Fibroblast of skin of left biceps (primary cell): ENCODE results near the gene RNASE1.
"Not testable (repeated sequence)": the region's sequence is repeated elsewhere in the genome, so short reads cannot be mapped to it uniquely, and the experiment has no call there.

ENCODE experiments used
- DNase-seq, 2 experiments: peaks; one replicate each; pipeline ENCODE4 v3.0.0-alpha.2; 2013; ENCODE audit warnings: low read depth in 2 of 2

RNASE1 gene

DNA sequence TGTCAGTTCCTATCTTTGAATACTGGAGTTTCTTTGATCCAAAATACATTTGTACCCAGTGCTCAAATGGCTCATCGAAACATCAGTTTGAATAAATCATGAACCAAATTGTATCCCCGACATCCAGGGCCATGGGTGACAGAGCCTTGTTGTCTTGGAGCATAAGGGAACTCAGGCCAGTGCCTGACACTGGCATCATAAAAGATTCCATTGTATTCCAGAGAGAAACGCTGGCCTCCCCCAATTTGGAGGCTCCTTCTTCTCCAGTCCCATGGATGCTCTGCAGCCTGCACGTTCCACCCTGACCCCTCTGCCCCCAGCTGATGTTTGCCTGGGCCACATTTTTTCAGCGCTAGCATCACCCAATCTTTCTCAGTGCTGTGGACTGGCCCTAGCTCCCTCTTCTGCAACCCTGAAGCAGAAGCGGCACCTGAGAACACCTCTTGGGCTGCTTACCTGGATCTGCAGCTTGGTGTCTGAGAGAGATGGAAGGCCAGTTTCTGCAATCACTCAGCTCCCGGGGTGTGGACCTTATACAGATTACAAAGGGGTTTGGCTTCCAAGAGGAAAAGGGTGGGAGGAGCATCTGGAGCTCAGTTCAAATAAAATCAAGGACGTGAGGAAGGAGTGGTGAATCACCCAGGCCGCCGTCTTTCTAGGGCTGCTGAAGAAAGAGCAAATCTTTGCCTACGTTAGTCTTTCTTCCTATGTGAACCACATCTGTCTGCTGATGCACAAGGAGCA, at the start of gene RNASE1:
Gene RNASE1, minus strand, starts transcription at position 504 of the 744 bp plus-strand sequence. CDS start 776 bp downstream, outside the sequence.
- no peak for DNase-seq

DNA sequence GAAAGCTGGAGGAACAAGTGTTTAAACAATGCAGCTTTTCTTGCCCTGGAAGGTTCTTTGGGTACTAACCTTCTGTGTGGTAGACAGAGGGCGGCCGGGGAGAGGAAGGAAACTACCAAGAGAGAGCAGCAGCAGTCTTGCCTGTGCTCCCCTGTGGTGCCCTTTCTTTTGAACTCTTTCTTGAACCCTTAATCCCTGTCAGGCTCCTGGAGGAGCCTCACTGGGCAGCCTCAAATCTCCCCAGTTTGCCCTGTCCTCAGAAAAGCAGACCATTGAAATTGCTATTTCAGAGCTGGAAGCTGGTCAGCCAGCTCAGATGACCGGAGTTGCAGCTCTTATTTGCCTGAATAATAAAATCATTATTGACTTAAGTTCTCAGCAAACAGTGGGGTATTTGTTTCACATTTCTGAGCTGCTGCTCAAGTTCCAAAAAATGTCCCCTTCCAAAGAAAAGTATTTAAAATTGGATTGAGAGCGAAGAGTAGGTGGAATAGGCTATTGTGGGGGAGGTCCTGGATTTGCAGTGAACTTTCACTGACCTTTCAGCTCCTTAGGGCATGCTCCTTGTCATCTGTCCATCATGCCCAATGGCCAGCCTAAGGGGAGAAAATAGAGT, 46.4 kb upstream of the RNASE1 start:
- DNase-seq: no peak

DNA sequence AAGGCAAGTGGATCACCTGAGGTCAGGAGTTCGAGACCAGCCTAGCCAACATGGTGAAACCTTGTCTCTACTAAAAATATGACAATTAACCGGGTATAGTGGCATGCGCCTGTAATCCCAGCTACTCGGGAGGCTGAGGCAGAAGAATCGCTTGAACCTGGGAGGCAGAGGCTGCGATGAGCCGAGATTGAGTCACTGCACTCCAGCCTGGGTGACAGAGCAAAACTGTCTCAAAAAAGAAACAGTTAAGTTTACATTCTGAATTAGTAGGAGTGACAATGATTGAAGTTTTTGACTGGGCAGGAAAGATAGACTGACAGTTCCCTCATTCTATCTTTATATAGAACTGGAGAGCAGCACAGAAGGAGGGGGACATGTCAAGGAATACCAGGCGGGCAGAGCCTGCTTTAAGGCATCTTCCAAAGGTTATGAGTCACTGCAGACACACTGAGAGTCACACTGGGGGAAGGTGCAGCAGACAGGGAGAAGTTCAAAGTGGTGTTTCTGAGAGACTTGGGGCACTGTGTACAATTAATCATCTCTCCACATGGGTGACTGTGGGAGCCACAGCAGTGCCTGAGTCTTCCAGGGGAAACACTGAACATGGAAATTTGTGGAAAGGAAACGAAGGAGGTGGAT, 45.8 kb upstream of the RNASE1 start:
- DNase-seq: no peak

DNA sequence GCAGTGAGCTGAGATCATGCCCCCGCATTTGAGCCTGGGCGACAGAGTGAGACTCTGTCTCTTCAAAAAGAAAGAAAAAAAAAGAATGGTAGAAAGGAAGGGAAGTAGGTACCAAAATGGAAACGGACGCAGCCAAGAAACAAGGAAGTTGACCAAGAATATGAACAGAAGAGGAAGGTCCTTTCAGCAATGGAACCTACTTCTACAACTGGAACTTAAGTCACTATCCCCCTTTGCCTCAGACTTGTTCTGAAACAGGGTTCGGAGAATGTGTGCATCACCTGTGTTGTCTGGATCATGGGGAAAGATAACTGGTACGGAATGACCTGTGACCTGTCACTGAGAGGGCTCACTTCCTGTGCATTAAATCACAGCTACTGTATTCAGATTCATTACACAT, 43.9 kb upstream of the RNASE1 start:
- DNase-seq: no peak

DNA sequence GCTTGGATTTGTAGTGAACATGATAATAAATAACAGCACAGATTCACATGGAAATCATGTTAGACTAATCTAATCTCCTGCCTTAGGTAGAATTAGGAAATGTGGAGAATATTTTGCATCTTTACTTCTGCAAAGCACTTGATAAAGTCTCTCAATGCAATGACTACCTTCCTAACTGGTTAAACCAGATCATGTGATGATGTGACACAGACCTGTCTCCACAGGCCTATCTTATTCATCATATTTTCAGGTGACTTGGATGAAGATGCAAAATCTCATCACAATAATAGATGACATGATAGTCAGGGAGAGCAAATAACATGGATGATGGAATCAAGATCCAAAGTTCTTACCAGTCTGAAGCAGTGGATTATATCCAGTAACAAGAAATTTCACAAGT, 38.5 kb upstream of the RNASE1 start:
- DNase-seq: no peak

DNA sequence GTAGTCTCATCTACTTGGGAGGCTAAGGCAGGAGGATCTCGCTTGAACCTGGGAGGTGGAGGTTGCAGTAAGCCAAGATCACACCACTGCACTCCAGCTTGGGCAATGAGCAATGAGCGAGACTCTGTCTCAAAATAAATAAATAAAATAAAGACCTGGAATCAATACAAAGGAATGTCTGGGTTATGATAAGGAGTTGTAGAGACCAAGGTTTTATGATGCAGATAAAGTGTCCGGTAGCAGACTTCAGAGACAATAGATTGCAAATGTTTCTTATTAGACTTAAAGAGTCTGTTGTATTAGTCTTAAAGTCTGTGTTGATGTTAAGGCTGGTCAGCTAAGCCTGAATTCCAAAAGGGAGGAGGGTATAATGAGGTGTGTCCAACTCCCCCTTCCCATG, 35.2 kb upstream of the RNASE1 start:
- no peak for DNase-seq

GRCh38 chr14:20836668-20837338, 34.2 kb upstream of the RNASE1 start:
- no peak for DNase-seq

DNA sequence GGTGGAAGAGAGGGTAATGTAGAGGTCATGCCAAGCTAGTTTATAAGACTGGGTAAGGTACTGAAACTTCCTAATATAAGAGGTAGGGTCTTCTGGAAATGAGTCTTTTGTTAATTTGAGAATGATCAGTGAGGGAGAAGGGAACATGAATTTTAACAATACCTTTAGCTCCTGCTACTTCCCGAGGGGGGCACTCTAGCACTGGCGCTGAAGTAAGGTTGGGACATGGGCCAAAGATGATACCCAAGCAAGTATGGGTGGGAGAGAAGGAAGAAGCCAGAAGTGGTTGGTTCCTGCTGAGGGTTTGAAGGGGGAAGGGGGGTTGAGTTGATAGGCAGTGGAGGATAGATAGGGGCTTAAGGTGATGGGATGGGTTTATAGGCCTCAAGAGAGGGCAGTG, 32.3 kb upstream of the RNASE1 start:
- DNase-seq: no peak

- no peak for DNase-seq
These were observed 28.2 kb upstream of the RNASE1 start for GRCh38 chr14:20830831-20831230.

DNA sequence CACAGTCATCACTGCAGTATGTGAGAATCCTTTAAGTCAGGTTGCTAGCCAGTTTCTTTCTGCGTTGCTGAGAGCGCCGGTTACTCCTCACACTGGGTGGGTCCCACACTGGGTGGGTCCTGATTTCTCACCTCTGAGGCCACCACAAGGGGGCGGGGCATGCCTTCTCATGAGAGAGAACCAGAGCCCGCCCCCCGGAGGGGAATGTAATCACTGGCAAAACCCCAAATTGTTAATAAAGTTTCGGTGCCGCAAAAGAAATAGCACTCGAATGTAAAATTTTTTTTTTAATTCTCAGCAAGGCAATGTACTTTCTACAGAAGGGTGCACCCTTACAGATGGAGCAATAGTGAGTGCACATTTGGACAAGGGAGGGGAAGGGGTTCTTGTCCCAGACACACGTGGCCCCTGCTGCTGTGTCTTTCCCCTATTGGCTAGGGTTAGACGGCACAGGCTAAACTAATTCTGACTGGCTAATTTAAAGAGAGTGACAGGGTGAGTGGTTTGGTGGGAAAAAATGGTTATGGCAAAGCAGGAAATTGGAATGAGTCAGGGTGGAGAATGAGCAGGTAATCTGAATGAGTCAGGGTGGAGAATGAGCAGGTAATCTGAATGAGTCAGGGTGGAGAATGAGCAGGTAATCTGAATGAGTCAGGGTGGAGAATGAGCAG, 25.5 kb upstream of the RNASE1 start:
- not testable (repeated sequence) for DNase-seq

GRCh38 chr14:20827326-20827725, 24.7 kb upstream of the RNASE1 start:
- no peak for DNase-seq

DNA sequence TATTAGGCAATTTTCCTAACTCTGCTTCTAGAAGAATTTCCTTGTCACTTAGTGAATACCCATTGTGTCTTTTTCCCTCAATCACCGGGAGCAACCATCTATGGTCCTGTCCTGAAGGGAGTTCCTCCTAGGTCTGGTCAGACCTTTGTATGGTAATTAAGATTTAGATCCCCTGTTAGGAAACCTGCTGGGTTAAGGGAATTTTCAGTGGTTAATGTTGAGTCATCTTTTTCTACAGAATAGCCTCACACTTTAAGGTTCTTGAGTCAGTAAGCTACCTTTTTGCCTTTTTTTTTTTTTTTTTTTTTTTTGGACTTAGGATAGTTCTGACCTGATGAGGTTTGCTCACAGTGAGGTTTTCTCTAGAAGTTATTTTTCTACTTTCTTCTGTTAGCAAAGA, 24.0 kb upstream of the RNASE1 start:
- DNase-seq: not testable (repeated sequence)

DNA sequence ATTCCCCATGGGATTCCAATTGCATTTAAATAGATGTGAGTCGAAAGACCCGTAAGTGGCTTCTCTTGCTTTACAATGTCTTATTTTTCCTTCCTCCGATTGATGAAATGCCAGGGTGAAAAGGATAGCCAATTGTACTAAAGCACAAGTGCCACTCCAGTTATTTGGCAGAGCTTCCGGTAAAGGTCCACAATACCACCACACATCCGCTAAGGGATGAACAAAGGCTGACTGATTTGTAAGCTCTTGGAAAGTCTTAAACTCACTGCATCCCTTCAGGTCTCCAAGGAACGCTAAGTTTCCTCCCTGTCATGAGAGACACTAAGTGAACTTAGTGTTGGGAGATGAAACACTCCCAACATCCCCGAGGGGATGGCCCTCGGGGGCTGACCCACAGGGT, 21.2 kb upstream of the RNASE1 start:
- no peak for DNase-seq

GRCh38 chr14:20821521-20822108, 19.0 kb upstream of the RNASE1 start:
- DNase-seq: not testable (repeated sequence)

GRCh38 chr14:20820063-20820904, 17.6 kb upstream of the RNASE1 start:
- DNase-seq: no peak

DNA sequence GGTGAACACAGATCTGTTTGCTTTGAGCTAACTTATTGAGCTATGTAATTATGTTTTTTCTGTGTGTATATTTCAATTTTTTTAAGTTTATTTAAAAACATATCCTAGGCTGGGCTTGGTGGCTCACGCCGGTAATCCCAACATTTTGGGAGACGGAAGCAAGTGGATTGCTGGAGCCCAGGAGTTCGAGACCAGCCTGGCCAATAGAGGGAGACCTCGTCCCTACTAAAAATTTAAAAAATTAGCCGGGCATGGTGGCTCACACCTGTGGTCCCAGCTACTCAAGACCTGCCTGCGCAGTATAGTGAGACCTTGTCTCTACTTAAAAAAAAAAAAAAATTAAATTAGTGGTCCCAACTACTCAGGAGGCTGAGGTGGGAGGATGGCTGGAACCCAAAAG, 16.2 kb upstream of the RNASE1 start:
- DNase-seq: no peak

GRCh38 chr14:20815946-20816345, 13.3 kb upstream of the RNASE1 start:
- DNase-seq: not testable (repeated sequence)

- DNase-seq: no peak
These were observed 9.6 kb upstream of the RNASE1 start for GRCh38 chr14:20811986-20812975.

DNA sequence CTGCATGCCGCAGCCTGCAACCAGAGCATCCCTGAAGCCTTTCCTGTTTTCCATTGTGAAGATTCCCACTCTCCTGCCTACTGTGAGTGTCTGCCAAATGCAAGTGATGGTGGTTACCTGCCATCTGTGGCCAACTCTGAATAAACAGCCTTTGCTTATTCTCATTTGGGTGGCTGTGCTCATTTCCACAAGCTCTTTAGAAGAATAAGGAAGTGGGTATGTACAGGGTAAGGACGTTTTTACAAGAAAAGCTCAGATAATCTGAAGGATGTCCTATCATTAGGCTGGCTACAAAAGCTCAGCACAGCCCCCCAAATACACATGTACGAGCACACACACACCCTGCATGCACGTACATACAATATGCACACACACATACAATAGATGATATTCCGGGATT, 7.3 kb upstream of the RNASE1 start:
- no peak for DNase-seq

- DNase-seq: no peak
These were observed 5.5 kb upstream of the RNASE1 start for GRCh38 chr14:20808162-20808483.
